GM21825 (cell line): Measurements from ENCODE around the gene PRKCA.

Experiments used
- ATAC-seq: cut with Tn5 transposase; IDR thresholded peaks from one replicate; pipeline ENCODE4 v1.9.1; 2021; ENCODE audit warnings: mild to moderate bottlenecking, moderate library complexity; ENCODE audit not compliant: unreplicated experiment

Gene PRKCA

DNA sequence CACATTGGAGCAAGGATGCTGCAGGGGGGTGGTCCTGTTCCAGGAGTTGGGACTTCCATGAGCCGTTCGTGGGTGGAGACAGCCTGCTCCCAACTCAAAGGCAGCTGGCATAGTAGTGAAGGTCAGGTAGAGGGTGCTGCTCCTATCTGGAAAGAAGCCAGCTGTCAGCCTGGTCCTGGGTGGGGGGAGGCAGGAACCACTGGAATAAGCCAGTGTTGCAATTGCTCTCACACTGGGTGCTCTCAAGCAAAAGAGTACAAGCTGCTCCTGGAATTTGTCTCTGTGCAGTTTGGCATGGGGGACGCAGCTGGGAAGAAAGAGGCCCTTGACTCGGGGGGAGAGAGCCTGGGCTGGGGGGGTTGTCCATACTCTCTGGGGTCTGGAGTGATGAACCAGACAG, 541.2 kb downstream of the PRKCA start:
- no peak for ATAC-seq

DNA sequence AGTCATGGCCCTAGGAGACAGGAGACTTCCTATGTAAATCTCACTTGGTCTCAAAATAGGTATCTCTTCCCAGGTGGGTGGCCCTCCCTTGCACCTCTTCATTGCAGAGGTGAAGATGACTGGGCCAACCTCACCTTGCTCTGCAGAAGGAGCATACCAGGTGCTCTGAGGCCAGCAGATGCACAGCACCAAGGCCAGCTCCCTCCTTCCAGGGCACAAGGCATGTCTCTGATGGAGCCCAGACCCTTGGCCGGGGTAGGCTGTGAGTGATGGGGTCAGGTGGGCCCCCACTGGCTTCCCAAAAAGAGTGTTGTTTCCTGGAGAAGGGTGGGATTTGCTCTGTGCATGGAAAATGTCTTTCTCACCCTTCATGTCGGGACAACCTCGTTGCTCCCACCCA, 545.3 kb downstream of the PRKCA start:
- ATAC-seq, result no peak

DNA sequence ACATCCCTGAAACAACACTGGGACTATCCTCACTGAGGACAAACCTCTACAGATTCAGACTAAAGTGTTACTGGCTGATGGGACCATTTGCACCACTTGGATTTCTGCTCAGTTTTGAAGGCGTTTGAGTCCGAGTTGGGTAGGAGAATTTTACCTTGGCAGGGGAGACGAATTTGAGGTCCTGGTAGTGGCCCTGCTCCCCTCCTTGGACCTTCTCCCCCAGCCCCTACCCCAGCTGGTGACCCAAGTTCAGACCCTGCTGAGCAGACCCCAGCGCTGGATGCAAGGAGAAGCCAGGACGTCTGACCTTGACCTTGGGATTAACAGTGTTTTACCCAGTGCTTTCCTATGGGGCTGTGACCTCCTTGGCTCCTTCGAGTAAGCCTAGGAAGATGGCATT, 546.1 kb downstream of the PRKCA start:
- ATAC-seq, result no peak

DNA sequence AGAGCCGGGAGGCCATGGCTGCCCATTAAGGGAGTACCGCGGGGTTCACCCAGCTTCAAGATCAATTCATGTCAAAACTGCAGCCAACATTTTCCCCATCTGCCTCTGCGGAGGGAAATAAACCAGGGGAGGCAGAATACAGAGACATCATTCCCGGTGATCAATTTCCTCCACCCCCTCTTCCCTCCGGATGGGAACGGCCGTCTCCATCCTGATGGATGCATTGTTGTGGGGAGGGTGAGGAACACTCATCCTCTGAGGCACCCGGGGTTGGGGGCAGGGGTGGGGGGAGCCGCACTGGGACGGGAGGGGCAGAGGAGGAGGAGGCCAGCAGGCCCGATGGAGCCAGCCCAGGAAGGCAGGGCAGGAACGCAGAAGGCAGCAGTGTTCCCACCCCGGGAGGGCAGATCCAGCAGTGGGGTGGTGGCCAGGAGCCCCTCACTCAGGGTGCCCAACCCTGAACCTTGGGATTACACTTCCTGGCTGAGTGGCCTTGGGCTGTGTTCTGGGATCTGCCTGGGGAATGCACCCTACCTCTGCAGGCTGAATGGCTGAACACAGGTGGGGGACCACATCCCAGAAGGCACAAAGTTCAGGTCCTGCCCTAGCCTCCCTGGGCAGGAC, 546.7 kb downstream of the PRKCA start:
- no peak for ATAC-seq

DNA sequence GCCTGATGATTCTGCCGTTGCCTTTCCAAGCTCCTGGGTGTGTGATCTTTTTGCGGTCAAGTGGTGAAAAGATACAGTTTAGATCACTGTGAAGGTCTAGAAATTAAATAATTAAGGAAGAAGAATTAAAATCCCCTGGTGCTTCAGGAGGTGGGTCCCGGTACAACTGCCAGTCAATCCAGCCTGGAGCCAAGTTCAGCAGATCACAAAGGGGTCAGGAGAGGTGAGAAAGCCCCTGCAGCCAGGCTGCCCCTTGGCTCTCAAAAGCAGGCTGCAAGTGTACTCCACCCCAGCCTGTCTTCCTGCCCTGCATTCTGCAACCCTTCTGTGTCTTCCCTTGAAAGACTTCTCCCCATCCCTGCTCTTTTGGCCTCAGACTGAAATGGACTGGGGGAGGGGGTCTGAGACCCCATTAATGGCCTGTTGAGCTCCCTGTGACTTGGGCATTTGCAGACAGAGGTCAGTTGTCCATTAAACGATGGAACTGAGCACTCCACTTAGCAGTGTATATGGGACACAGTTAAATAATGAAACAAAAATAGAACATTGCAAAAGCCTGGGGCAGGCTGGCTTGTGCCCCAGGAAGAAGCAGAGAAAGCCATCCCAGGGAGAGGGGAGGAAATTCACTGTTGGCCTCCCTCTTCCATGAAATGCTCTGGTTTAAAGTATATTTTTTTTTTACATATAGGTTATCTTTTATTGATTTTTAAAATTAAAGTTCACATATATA, 547.6 kb downstream of the PRKCA start:
- no peak for ATAC-seq

DNA sequence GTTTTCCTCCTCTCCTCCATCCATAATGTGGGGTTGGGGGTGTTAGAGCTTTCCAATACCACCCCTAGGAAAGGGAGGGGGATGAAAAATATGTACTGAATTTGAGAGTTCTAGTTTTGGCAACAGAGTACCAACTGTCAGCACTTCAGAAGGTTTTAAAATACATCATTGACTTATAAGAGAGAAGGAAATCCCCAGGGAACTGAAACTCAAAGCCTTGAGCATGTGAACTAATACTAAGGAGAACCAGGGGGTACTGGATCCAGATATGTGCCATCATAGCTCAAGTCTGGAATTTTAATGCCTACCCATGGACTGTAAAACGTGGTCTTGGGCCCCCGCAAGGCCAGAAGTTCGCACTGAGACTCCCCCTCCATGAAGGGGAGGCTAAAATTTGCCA, 548.3 kb downstream of the PRKCA start:
- no peak for ATAC-seq

DNA sequence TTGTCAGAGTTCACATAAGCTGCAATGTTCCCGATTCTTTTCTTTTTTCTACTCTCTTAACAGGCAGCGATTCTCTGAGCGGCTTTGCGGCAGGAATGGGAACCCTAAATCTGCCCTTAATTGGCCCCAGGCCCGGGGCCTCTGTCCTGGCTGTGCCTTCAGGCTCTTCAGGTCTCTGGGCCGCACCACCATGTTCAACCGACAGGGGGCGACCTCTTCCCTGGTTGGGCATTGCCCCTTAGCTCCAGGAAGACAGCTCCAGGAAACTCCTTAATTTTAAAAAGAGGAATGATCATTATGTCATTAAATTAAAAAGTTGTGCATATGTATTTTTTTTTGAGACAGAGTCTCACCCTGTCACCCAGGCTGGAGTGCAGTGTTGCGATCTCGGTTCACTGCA, 552.8 kb downstream of the PRKCA start:
- ATAC-seq, result no peak

DNA sequence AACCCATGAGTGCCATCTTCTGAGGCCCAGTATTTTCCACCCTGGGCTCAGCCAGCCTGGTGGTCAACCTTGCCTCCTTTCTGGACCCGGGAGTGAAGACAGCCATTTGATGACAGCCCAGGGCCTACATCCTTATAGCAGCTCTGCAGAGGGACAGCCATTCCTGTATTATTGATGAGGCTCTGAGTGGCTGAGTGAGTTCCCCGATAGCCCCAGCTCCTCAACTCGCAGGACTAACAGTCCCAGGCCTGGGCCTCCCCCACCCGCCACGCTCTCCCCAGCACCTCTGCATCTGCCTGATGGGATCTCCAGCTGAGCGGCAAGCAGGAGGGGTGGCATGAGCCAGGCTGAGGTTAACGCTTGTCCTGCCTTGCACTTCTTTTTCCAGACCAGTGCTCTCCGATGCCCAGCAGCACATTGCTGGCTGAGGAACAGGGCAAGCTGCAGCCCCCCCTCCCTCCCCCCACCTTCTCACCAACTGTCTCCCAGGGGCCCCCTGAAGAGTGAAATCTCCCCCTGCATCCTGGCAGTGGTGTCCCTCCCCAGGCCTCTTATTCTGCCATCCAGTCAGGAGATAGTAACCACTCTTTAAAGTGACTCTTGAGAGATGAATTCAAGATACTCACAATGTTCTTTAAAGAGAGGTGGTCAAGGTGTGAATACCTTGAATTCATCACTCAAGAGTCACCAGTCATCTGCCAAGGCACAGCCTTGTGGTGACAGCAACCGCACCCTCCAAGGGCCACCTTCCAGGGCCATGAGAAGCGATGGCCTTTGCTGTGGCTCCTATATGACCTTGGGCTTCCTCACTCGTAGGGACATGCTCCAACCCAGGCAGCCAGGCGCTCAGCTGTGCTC, 556.0 kb downstream of the PRKCA start:
- ATAC-seq, result no peak

DNA sequence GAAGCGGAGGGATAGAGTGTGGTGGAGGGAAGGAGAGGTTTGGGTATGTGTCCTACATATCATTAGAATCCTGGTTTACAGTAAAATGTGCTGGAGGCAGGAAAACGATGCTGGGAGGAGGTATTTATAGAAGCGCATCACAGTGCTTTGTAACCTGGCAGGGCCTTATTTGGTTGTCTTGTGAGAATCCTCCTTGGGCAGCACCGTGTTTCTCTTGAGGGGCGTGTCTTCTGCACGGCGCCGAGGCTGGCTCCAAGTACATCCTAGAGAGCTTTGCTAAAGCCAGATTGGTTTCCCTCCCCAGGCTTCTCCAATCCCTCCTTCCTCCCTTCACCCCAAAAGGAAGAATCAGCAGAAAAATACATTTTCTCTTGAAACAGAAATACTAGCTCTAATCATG, 556.9 kb downstream of the PRKCA start:
- no peak for ATAC-seq

DNA sequence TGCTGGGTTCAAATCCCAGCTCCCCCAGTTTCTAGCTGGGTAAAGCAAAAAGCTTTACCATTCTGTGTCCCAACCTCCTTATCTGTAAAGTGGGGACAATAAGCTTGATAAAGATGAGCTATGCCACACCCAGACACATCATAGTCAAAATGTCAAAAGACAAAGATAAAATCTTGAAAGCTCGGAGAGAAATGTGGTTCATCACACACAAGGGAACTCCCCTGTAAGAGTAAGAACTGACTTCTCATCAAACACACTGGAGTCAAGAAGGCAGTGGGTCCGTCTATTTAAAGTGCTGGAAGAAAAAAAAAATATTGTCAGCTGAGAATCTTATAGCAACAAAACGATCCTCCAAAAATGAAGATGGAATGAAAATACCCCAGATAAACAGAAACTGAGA, 557.8 kb downstream of the PRKCA start:
- no peak for ATAC-seq
